Stimulated activated effector memory CD8-positive, alpha-beta T cell treated with anti-CD3 and anti-CD28 coated beads, Interleukin-12 subunit alpha, Interleukin-12 subunit beta, amount 100 ng/mL, for 72 hours (primary cell): Measurements from ENCODE around the gene SHFL.

Source experiments
- ATAC-seq: fragments of 150-1000 bp; cut with Tn5 transposase; 2 replicates; pipeline ENCODE4 v1.10.0; 2021
- DNase-seq, 2 donors: peaks; one replicate each; pipeline ENCODE4 v3.0.0; 2021 to 2022; ENCODE audit warnings: low spot score in 2 of 2
- H3K27ac Mint-ChIP-seq: one replicate; pipeline ENCODE4 v1.8.0; 2022; ENCODE audit warnings: mild to moderate bottlenecking, mixed read lengths
- H3K36me3 Mint-ChIP-seq: one replicate; pipeline ENCODE4 v1.8.0; 2022; ENCODE audit warnings: mild to moderate bottlenecking, mixed read lengths
- H3K4me1 Mint-ChIP-seq: one replicate; pipeline ENCODE4 v1.8.0; 2022; ENCODE audit warnings: mixed read lengths
- H3K4me3 Mint-ChIP-seq: one replicate; pipeline ENCODE4 v1.8.0; 2022; ENCODE audit warnings: mild to moderate bottlenecking, mixed read lengths
- H3K9me3 Mint-ChIP-seq: one replicate; pipeline ENCODE4 v1.8.0; 2022; ENCODE audit warnings: mixed read lengths

SHFL gene

DNA sequence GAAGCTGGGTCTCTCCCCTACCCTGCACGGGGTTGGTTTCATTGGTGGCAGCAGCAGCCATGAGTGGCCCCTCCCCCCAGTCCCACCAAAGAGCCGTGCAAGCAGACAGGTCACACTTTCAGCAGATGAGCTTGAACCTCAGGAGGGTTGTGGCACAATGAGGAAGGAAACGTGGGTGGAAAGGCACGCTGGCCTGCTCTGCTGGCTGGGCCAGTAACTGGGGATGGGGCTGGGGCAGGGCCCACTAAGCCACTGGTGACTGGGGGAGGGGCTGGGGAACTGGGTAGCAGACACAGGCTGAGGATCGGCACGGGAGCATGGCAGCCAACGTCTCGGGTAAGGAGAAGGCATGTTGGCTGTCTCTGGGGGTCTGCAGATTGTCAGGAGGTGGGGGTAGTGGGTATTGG is 25.3 kb downstream of the SHFL start, which contains the start of gene P2RY11:
Gene P2RY11, plus strand, starts transcription at position 289 of the 407 bp plus-strand sequence. Its CDS starts 29 bp downstream, at position 318.
- peak within 1 kb of the TSS; percentile 91 for H3K4me3 Mint-ChIP-seq
- ATAC-seq = peak; percentile 52
- peaks cover 75% of the 10 kb centered on the region for H3K4me1 Mint-ChIP-seq
- peaks cover 100% of the 10 kb centered on the region for H3K36me3 Mint-ChIP-seq
- no peaks in the 10 kb centered on the region for H3K9me3 Mint-ChIP-seq
- DNase-seq = peak; percentile 46 to 82
- peak within 1 kb of the TSS; percentile 94 for H3K27ac Mint-ChIP-seq

DNA sequence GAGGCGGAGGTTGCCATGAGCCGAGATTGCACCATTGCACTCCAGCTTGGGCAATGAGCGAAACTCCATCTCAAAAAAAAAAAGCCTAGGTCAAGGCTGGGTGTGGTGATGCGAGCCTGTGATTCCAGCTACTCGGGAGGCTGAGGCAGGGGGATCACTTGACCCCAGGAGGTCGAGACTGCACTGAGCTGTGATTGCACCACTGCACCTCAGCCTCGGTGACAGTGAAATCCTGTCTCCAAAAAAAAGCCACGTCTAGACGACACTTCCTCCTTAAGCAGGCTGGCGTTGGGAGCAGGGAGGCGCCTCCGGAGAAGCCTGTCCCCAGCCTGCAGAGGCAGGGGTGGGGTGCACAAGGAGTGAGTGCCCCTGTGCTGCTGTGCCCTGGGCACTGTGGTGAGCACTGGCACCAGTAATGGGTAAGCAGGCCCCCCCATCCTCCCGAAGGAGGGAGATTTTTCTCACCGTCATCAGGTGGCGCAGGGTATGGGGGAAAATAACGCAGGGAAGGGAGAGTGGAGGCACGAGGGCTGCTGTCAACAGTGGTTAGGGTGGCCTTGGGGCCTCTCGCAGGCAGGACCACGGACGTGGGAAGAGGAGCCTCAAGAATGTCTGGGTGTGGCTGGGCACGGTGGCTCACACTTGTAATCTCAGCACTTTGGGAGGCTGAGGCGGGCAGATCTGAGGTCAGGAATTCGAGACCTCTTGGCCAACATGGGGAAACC is 26.1 kb downstream of the SHFL start:
- DNase-seq (peak; percentile 66 to 84), ATAC-seq (peak; percentile 85)
- Mint-ChIP-seq H3K27ac (peak overlapping the region; percentile 94), H3K4me1 (peaks cover 72% of the 10 kb centered on the region), H3K4me3 (peak overlapping the region; percentile 91), H3K36me3 (peaks cover 100% of the 10 kb centered on the region), H3K9me3 (no peaks in the 10 kb centered on the region)

GRCh38 chr19:10112895-10113591 is 26.9 kb downstream of the SHFL start:
- peak; percentile 65 for ATAC-seq
- Mint-ChIP-seq H3K27ac (peak overlapping the region; percentile 94), H3K4me3 (peak overlapping the region; percentile 91), H3K36me3 (peaks cover 100% of the 10 kb centered on the region), H3K9me3 (no peaks in the 10 kb centered on the region), H3K4me1 (peaks cover 70% of the 10 kb centered on the region)
- DNase-seq = peak; percentile 61 to 90

DNA sequence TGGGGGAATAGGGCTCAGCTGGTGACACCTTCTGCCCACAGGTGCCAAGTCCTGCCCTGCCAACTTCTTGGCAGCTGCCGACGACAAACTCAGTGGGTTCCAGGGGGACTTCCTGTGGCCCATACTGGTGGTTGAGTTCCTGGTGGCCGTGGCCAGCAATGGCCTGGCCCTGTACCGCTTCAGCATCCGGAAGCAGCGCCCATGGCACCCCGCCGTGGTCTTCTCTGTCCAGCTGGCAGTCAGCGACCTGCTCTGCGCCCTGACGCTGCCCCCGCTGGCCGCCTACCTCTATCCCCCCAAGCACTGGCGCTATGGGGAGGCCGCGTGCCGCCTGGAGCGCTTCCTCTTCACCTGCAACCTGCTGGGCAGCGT is 27.5 kb downstream of the SHFL start:
- ATAC-seq (no peak), DNase-seq (no peak)
- Mint-ChIP-seq H3K9me3 (no peaks in the 10 kb centered on the region), H3K4me3 (peak overlapping the region; percentile 91), H3K27ac (peak overlapping the region; percentile 94), H3K36me3 (peaks cover 100% of the 10 kb centered on the region), H3K4me1 (peaks cover 72% of the 10 kb centered on the region)

- Mint-ChIP-seq H3K27ac (peak overlapping the region; percentile 91), H3K9me3 (no peaks in the 10 kb centered on the region), H3K4me3 (peak overlapping the region; percentile 91), H3K4me1 (peaks cover 75% of the 10 kb centered on the region), H3K36me3 (peaks cover 100% of the 10 kb centered on the region)
- ATAC-seq = no peak
- no peak for DNase-seq
Measured at GRCh38 chr19:10113964-10114650, 28.0 kb downstream of the SHFL start.

- ATAC-seq = no peak
- no peak for DNase-seq
- Mint-ChIP-seq H3K4me1 (peaks cover 73% of the 10 kb centered on the region), H3K36me3 (peaks cover 100% of the 10 kb centered on the region), H3K9me3 (no peaks in the 10 kb centered on the region), H3K4me3 (peak overlapping the region; percentile 24), H3K27ac (peak overlapping the region; percentile 91)
Measured at GRCh38 chr19:10114651-10115391, 28.7 kb downstream of the SHFL start.

DNA sequence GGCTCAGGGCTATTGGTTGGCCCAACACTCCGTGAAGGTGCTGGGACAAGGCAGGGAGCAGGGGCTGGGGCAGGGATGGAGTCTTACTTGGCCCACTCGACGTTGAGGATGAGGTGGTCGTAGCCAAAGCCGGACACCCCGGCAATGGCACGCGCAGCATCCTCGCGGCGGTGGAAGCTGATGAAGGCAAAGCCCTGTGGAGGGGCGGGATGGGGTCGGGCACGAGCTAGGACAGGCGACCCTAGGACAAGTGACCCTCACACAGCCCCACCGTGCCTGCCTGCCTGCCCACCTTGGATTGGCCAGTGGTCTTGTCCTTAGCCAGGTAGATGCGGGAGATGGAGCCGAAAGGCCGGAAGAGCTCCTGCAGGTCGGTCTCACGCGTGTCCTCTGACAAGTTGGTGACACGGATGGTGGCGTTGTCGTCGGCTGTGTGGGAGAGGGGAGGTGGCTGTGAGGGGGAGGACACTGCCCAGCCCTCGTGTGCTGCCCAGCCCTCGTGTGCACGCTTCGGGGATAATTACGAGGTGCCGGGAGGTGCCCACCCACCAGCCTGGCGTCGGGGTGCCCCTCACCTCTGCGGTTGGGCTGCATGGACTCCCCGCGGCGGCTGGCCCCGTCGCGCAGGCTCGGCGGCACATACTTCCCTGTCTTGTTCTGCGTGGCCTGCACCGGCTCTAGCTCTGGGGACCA is 29.4 kb downstream of the SHFL start:
- no peak for DNase-seq
- no peak for ATAC-seq
- Mint-ChIP-seq H3K27ac (peak overlapping the region; percentile 91), H3K4me3 (no peak overlapping the region), H3K36me3 (peaks cover 96% of the 10 kb centered on the region), H3K4me1 (peaks cover 69% of the 10 kb centered on the region), H3K9me3 (no peaks in the 10 kb centered on the region)

DNA sequence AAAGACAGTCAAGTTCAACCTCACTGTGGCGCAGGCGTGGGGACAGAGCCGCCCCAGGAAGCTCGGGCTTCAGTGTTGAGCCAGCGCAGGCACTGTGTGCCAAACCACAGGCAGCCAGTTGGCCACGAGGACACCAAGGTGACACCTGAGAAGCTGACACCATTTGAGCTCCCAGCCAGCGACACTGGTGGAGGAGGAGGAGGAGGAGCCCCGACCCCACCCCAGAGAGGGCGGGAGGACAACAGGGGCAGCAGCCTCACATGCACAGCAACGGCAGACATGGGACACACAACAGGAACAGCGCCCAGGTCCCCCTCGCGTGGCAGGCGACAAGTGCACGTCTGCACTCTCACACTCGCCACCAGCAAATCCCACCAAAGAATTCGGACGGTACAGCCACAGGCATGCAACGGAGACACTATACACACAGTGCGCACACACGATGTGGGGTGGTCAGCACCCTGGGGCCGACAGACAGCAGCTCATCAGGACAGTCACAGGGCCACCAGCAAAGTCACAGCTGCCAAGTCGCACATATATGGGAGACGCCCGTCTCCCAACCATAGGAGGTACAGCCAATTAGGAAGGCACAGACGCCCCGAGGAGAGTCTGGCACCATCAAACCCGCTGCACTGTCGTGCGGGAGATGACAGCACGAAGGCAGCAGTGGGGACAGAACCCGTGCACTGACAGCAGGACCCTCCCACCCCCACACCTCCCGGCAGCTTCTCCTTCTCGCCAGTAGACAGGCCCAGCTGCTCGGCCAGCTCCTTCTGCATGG is 30.2 kb downstream of the SHFL start:
- H3K36me3 Mint-ChIP-seq = peaks cover 89% of the 10 kb centered on the region
- no peak overlapping the region for H3K4me3 Mint-ChIP-seq
- DNase-seq = no peak
- peaks cover 61% of the 10 kb centered on the region for H3K4me1 Mint-ChIP-seq
- H3K9me3 Mint-ChIP-seq = no peaks in the 10 kb centered on the region
- no peak for ATAC-seq
- peak overlapping the region; percentile 91 for H3K27ac Mint-ChIP-seq

GRCh38 chr19:10116866-10117616 is 30.9 kb downstream of the SHFL start:
- DNase-seq (no peak), ATAC-seq (no peak)
- Mint-ChIP-seq H3K9me3 (no peaks in the 10 kb centered on the region), H3K36me3 (peaks cover 85% of the 10 kb centered on the region), H3K4me3 (no peak overlapping the region), H3K27ac (peak overlapping the region; percentile 91), H3K4me1 (peaks cover 54% of the 10 kb centered on the region)

GRCh38 chr19:10118960-10119359 is 32.8 kb downstream of the SHFL start:
- DNase-seq (no peak), ATAC-seq (no peak)
- Mint-ChIP-seq H3K4me1 (peaks cover 35% of the 10 kb centered on the region), H3K36me3 (peaks cover 80% of the 10 kb centered on the region), H3K27ac (peak overlapping the region; percentile 98), H3K9me3 (no peaks in the 10 kb centered on the region), H3K4me3 (peak overlapping the region; percentile 99)

GRCh38 chr19:10120538-10121189 is 34.5 kb downstream of the SHFL start:
- Mint-ChIP-seq H3K4me3 (no peak overlapping the region), H3K36me3 (peaks cover 72% of the 10 kb centered on the region), H3K9me3 (no peaks in the 10 kb centered on the region), H3K27ac (no peak overlapping the region), H3K4me1 (peaks cover 24% of the 10 kb centered on the region)
- DNase-seq (no peak), ATAC-seq (no peak)

- DNase-seq (no peak), ATAC-seq (no peak)
- Mint-ChIP-seq H3K9me3 (no peaks in the 10 kb centered on the region), H3K4me1 (peaks cover 15% of the 10 kb centered on the region), H3K27ac (no peak overlapping the region), H3K36me3 (peaks cover 69% of the 10 kb centered on the region), H3K4me3 (no peak overlapping the region)
Measured at GRCh38 chr19:10122045-10122444, 35.9 kb downstream of the SHFL start.

DNA sequence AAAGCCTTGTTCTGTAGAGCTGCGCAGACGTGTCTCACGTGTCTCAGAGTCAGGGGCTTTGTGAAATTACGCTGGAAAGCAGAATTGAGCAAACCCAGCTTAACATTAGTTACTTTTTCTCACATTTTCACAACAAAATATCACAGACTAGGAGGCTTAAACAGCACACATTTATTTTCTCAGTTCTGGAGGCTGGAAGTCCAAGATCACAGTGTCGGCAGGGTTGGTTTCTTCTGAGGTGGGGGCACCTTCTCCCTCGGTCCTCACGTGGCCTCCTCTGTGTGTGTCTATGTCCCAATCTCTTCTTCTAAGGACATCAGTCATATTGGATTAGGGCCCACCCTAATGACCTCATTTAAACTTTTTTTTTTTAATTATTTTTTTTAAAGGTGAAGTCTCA is 38.3 kb downstream of the SHFL start:
- ATAC-seq (no peak), DNase-seq (no peak)
- H3K27ac Mint-ChIP-seq = no peak overlapping the region
- H3K4me3 Mint-ChIP-seq = no peak overlapping the region
- H3K4me1 Mint-ChIP-seq = peaks cover 6% of the 10 kb centered on the region
- peaks cover 61% of the 10 kb centered on the region for H3K36me3 Mint-ChIP-seq
- no peaks in the 10 kb centered on the region for H3K9me3 Mint-ChIP-seq
